KG1 (cell line): ENCODE measurements around the gene CRMP1.

ENCODE experiments used
- DNase-seq: peaks from one replicate; lab custom pipeline; 2025; lab: John Stamatoyannopoulos, UW

Gene CRMP1

GRCh38 chr4:5796976-5797375, 95.9 kb downstream of the CRMP1 start:
- DNase-seq, result no peak

GRCh38 chr4:5795580-5795979, 97.3 kb downstream of the CRMP1 start:
- no peak for DNase-seq

GRCh38 chr4:5793514-5793913, 99.4 kb downstream of the CRMP1 start:
- DNase-seq, result no peak

- no peak for DNase-seq
Observed at GRCh38 chr4:5791654-5792053, 101.2 kb downstream of the CRMP1 start.

- no peak for DNase-seq
Observed at GRCh38 chr4:5790546-5790857, 102.4 kb downstream of the CRMP1 start.

GRCh38 chr4:5789141-5789540, 103.7 kb downstream of the CRMP1 start:
- DNase-seq, result no peak

GRCh38 chr4:5788144-5788543, 104.7 kb downstream of the CRMP1 start:
- DNase-seq, result no peak

- no peak for DNase-seq
Observed at GRCh38 chr4:5787311-5787710, 105.6 kb downstream of the CRMP1 start.

GRCh38 chr4:5785806-5786680, 106.8 kb downstream of the CRMP1 start:
- no peak for DNase-seq

- DNase-seq, result no peak
Observed at GRCh38 chr4:5784960-5785611, 107.8 kb downstream of the CRMP1 start.

GRCh38 chr4:5784021-5784420, 108.9 kb downstream of the CRMP1 start:
- no peak for DNase-seq

- no peak for DNase-seq
Observed at GRCh38 chr4:5783486-5783885, 109.4 kb downstream of the CRMP1 start.

- DNase-seq, result no peak
Observed at GRCh38 chr4:5782829-5783476, 109.9 kb downstream of the CRMP1 start.

- DNase-seq, result no peak
Observed at GRCh38 chr4:5781691-5782090, 111.2 kb downstream of the CRMP1 start.

- no peak for DNase-seq
Observed at GRCh38 chr4:5780831-5781480, 111.9 kb downstream of the CRMP1 start.

- DNase-seq, result no peak
Observed at GRCh38 chr4:5776510-5776909, 116.4 kb downstream of the CRMP1 start.

- DNase-seq, result no peak
Observed at GRCh38 chr4:5774416-5775036, 118.4 kb downstream of the CRMP1 start.

- no peak for DNase-seq
Observed at GRCh38 chr4:5773271-5773555, 119.7 kb downstream of the CRMP1 start.

GRCh38 chr4:5772528-5773270, 120.2 kb downstream of the CRMP1 start:
- no peak for DNase-seq
